Ovary (tissue), 9 donors: Measurements from ENCODE around the gene N4BP2L2. TPM values are rescaled to one million over a fixed set of nuclear protein-coding genes. Genes with fewer than 3 reads are reported as not detected.

Experiments
- DNase-seq, 5 donors: peaks; one replicate each; pipeline ENCODE4 v3.0.0-alpha.2; 2019 to 2020
- H3K27ac ChIP-seq, 2 donors: fragments of 200-600 bp; one replicate each; pipeline versions ENCODE4 v1.5.1 to v1.8.0; 2019 to 2022
- H3K27me3 ChIP-seq: fragments of 200-600 bp; one replicate; pipeline ENCODE4 v1.8.0; 2022
- H3K36me3 ChIP-seq: fragments of 200-600 bp; sonication (generic); one replicate; pipeline ENCODE4 v1.5.1; 2019
- H3K4me1 ChIP-seq: one replicate; pipeline ENCODE4 v1.8.1; 2013; ENCODE audit warnings: mild to moderate bottlenecking, moderate library complexity; ENCODE audit not compliant: insufficient read depth
- H3K4me3 ChIP-seq: fragments of 200-600 bp; sonication (generic); one replicate; pipeline ENCODE4 v1.5.1; 2017
- H3K9me3 ChIP-seq, 2 donors: fragments of 200-600 bp in 1 of 2; sonication (generic) in 1 of 2; one replicate each; pipeline versions ENCODE4 v1.5.1 to v1.8.1; 2013 to 2019; ENCODE audit warnings: mild to moderate bottlenecking in 1 of 2, moderate library complexity in 1 of 2
- EP300 ChIP-seq: sonication (generic); formaldehyde crosslinking; IDR thresholded peaks from one replicate; pipeline ENCODE4 v1.6.1; 2017; ENCODE audit warnings: antibody characterized with exemption
- POLR2A ChIP-seq: fragments of 450-650 bp; IDR thresholded peaks from one replicate; pipeline ENCODE4 v1.6.1; 2017; ENCODE audit warnings: antibody characterized with exemption, mild to moderate bottlenecking, moderate library complexity
- WGBS, 3 donors: extraction: QIAGEN DNeasy Blood & Tissue Kit in 1 of 3; methylation state at CpG; one replicate each; pipeline versions ENCODE4 v1.1.5 to v1.1.7; 2013 to 2017; 5-methylcytosine and 5-hydroxymethylcytosine counted together
- intact Hi-C, 4 donors: fragments of 100-400 bp; cut with DNase I; formaldehyde crosslinking; loops; one replicate each; pipeline versions ENCODE4 v1.11.0 to v1.15.1; 2022 to 2023
- polyA plus RNA-seq, 2 donors: library from polyadenylated mRNA; stranded (reverse); fragments of 200-250 nt in 1 of 2; fragments of 350-450 nt in 1 of 2; fragmentation: Illumina TruSeq in 1 of 2; extraction: RNeasy Lipid Tissue Mini Kit (QIAGEN cat#74804) in 1 of 2; gene quantifications; one replicate each; pipeline ENCODE4 v1.2.3, GENCODE V29; 2013 to 2014
- total RNA-seq, 7 donors: library from RNA; depleted of rRNA in 2 of 7; stranded (reverse); fragments of >200 nt in 2 of 7; fragmentation: NEBNext Ultra II Directional in 3 of 7; extraction: Animal tissue kit (Norgen Biotek cat#: 25700) in 3 of 7; gene quantifications; one replicate each; pipeline versions ENCODE4 v1.1.0 to v1.2.4, GENCODE V29; 2016 to 2023
- TF ChIP-seq, protein P1 (sequence below), 3 donors: fragments of 450-650 bp in 2 of 3; fragments of 200-600 bp in 1 of 3; IDR thresholded peaks; one replicate each; pipeline versions ENCODE4 v1.5.1 to v1.8.0; 2016 to 2022; ENCODE audit warnings: antibody characterized with exemption in 3 of 3, mild to moderate bottlenecking in 1 of 3
- donor health status: DM: no; HTN: no; CAD: no; lungs with moderate emphysema.
- donor health status: DM: no; HTN: no; CAD: no.
- donor health status: Bipolar disorder and iron deficiency.
- donor health status: DM: yes; HTN: yes; CAD: no.
- donor health status: DM: no; HTN: no; CAD: no.
- donor health status: DM: yes; HTN: yes; CAD: no.

The N4BP2L2 gene
- total and polyA plus RNA-seq, 9 donors = 67.8 to 220 (median 168) TPM

DNA sequence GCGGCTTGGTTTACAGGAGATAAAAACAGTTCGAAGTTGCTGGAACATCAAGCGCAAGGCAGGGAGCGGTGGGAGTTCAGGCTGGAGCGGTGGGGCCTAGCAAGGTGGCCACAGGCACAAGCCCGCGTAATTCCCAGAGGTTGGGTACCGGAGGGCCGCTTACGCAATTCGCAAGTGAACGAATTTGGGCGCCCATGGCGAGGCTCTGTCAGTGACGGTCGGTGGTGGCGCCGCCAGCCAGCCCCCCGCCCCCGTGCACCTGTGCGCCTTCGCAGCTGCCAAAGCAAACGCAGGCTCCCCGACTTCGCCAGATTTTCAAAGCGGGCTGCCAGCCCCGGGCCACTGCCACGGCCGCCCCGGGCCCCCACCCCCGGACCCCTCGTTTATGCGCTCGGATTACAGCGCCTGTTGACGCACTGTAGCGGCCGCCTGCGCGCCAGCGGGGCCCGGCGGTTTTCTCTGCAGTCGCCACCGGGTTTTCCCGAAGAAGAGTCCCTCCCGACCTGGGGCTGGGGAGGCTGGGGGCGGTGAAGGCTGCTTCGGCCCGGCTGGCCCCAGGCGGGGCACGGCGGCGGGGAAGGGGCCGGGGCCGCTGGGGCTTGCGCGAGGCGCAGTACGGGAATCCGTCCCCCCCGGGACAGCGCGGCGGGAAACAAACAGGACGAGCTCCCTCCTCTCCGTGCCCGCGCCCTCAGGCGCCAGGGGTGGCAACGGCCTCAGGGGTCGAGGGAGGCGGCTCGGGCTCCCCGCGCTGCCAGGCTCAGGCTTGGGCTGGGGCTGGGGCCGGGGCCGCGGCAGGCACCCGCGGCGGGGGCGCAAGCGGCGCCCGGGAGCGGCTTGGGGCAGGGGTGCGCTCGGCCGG, 111.4 kb downstream of the N4BP2L2 start:
- Histone ChIP-seq H3K27me3 (no peaks in the 10 kb centered on the region), H3K4me1 (peaks cover 16% of the 10 kb centered on the region), H3K9me3 (no peaks in the 10 kb centered on the region), H3K36me3 (no peaks in the 10 kb centered on the region), H3K27ac (peak overlapping the region; percentile 92 to 96), H3K4me3 (peak overlapping the region; percentile 80)
- WGBS, 3 donors = 1 to 3% (median 1%) methylated on average over 42 to 90 of the region's 90 CpGs
- intact Hi-C loops = loop anchor here in 2 of 4 donors (10.0 kb wide), 1 partner anchor 108 kb away; the partner anchor contains the start of gene N4BP2L2 (in 2 of the 2)
- peak; percentile 69 to 78 (median 75) for DNase-seq
- TF ChIP-seq, protein P1, sequence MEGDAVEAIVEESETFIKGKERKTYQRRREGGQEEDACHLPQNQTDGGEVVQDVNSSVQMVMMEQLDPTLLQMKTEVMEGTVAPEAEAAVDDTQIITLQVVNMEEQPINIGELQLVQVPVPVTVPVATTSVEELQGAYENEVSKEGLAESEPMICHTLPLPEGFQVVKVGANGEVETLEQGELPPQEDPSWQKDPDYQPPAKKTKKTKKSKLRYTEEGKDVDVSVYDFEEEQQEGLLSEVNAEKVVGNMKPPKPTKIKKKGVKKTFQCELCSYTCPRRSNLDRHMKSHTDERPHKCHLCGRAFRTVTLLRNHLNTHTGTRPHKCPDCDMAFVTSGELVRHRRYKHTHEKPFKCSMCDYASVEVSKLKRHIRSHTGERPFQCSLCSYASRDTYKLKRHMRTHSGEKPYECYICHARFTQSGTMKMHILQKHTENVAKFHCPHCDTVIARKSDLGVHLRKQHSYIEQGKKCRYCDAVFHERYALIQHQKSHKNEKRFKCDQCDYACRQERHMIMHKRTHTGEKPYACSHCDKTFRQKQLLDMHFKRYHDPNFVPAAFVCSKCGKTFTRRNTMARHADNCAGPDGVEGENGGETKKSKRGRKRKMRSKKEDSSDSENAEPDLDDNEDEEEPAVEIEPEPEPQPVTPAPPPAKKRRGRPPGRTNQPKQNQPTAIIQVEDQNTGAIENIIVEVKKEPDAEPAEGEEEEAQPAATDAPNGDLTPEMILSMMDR (IDR thresholded peaks at IDR 0.05) = no peak
- peak; percentile 16 for TF ChIP-seq POLR2A
- TF ChIP-seq EP300 = no peak

DNA sequence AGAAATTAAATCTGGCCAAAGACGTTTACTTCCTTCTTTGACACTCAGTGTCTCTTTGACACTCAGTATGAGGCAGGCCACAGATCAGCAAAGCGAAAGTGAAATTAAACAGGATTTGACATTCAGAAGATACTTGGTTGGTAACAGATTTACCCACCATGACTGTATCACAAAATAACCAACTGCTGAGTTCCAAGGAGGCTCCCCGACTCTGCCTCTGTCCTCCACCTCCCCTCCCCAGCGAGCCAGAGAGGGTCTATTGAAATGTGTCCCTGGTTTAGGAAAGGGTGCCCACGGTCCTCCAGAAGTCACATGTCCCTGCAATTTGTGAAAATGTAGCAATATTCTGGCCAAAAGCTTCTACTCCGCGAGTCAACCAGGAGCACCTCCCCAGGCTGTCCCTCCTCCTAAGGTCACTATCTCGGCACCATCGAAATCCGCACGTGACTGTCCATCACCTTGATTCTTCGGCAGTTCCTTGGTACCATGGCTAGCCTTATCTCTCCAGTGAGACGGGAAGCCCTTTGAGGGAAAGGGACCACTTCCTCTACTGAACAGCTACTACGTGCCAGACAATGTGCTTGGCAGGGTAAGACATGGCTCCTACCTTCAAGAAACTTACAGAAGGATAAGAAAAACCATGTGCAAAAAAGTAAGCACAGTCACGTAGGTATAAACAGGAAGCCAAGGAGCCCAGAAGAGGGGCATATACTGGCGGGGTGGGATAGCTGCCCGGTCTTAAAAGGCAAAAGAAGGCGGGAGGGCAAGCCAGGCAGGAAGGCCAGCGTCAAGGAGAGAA, 112.2 kb downstream of the N4BP2L2 start:
- Histone ChIP-seq H3K27me3 (no peaks in the 10 kb centered on the region), H3K4me1 (peaks cover 16% of the 10 kb centered on the region), H3K4me3 (peak overlapping the region; percentile 80), H3K9me3 (no peaks in the 10 kb centered on the region), H3K36me3 (no peaks in the 10 kb centered on the region), H3K27ac (peak overlapping the region; percentile 92 to 96)
- WGBS, 3 donors = 50 to 56% (median 54%) methylated on average over 19 of the region's 19 CpGs
- TF ChIP-seq POLR2A (no peak), EP300 (no peak)
- TF ChIP-seq, protein P1 (IDR thresholded peaks at IDR 0.05) = no peak
- DNase-seq = no peak
- intact Hi-C loops = loop anchor here in 2 of 4 donors (10.0 kb wide), 1 partner anchor 108 kb away; the partner anchor contains the start of gene N4BP2L2 (in 2 of the 2)

DNA sequence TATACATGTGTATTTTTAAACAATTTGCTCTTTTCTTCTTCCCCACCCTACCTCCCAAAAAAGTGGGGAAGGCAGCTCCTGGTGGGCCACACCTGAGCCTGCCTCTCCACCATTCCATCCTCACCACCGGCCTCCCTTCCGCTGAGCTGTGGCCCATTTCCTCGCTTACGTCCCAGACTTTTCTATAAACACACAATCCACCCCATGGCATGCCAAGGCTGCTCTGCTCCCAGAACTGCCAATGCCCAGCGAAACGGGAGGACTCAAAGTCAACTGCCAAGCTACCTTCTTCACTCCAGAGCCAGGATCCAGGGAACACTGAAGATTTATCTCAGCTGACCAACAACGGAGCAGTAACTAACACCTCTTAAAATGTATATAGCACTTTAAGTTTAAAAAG, 113.4 kb downstream of the N4BP2L2 start:
- no peak for DNase-seq
- Histone ChIP-seq H3K4me3 (no peak overlapping the region), H3K36me3 (no peaks in the 10 kb centered on the region), H3K27me3 (no peaks in the 10 kb centered on the region), H3K4me1 (peaks cover 16% of the 10 kb centered on the region), H3K9me3 (no peaks in the 10 kb centered on the region), H3K27ac (no peak overlapping the region)
- intact Hi-C loops = loop anchor here in 2 of 4 donors (10.0 kb wide), 1 partner anchor 110 kb away; the partner anchor contains the start of gene N4BP2L2 (in 2 of the 2)
- TF ChIP-seq POLR2A = no peak
- TF ChIP-seq, protein P1 (IDR thresholded peaks at IDR 0.05) = no peak
- no peak for TF ChIP-seq EP300
- WGBS, 3 donors = 92 to 94% (median 93%) methylated on average over 7 of the region's 7 CpGs

DNA sequence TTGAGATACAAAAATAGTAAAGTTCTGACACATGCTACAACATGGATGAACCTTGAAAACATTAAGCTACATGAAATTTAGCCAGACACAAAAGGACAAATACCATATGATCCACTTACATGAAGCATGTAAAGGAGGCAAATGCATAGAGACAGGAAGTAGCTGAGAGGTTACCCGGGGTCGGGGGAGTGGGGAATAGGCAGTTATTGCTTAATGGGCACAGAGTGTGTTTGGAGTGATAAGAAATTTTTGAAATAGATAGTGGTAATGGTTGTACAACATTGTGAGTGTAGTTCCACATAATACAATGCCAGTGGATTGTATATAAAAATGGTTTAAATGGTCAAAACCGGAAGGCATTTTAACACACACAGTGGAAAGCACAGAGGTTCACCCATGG, 115.0 kb downstream of the N4BP2L2 start:
- Histone ChIP-seq H3K27me3 (no peaks in the 10 kb centered on the region), H3K27ac (no peak overlapping the region), H3K4me1 (peaks cover 13% of the 10 kb centered on the region), H3K36me3 (no peaks in the 10 kb centered on the region), H3K9me3 (no peaks in the 10 kb centered on the region), H3K4me3 (no peak overlapping the region)
- DNase-seq = no peak
- intact Hi-C loops = loop anchor here in 2 of 4 donors (10.0 kb wide), 1 partner anchor 111 kb away; the partner anchor contains the start of gene N4BP2L2 (in 2 of the 2)
- WGBS, 3 donors = 88 to 98% (median 94%) methylated on average over 3 of the region's 3 CpGs
- TF ChIP-seq POLR2A (no peak), EP300 (no peak)
- TF ChIP-seq, protein P1 (IDR thresholded peaks at IDR 0.05) = no peak
